ENCODE data around the gene RASSF8. TPM values are rescaled to one million over a fixed set of nuclear protein-coding genes. Genes with fewer than 3 reads are reported as not detected.

Gene RASSF8
- total RNA-seq, 3 donors from 2014 or later (not counting 1 experiment from before 2014, with no cell fraction given) = 0.35 to 1.3 (median 1.2) TPM

DNA sequence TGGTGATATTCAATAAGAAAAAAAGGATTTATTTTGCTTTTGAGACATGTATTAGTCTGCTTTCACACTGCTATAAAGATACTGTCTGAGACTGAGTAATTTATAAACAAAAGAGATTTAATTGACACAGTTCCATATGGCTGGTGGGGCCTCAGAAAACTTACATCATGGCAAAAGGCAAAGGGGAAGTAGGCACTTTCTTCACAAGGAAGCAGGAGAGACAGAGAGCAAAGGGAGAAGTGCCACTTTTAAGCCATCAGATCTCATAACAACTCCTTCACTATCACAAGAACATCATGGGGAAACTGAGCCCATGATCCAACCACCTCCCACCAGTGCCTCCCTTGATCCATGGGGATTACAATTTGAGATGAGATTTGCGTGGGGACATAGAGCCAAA, 122.4 kb downstream of the RASSF8 start:
- no peak overlapping the region for H3K4me3 Mint-ChIP-seq
- H3K4me1 ChIP-seq (ENCODE audit: control insufficient read depth, insufficient read depth, low read length) = no peaks in the 10 kb centered on the region
- no peaks in the 10 kb centered on the region for H3K36me3 ChIP-seq (ENCODE audit: control insufficient read depth, insufficient read depth, low read length)
- H3K4me3 ChIP-seq (ENCODE audit: low read length) = no peak overlapping the region
- H3K27ac Mint-ChIP-seq = no peak overlapping the region
- intact Hi-C loops (cut with micrococcal nuclease) = no loop called here
- no peak for TF ChIP-seq CTCF (IDR thresholded peaks at IDR 0.05)
- H3K9me3 ChIP-seq (ENCODE audit: control insufficient read depth, insufficient read depth, low read length) = no peaks in the 10 kb centered on the region
- no peaks in the 10 kb centered on the region for H3K4me1 Mint-ChIP-seq
- no peaks in the 10 kb centered on the region for H3K27me3 Mint-ChIP-seq (ENCODE audit: low read depth in 2 of 2)
- H3K27ac ChIP-seq (ENCODE audit: low read length) = no peak overlapping the region
- ATAC-seq = no peak
- H3K27me3 ChIP-seq (ENCODE audit: control insufficient read depth, insufficient read depth, low read length) = no peaks in the 10 kb centered on the region
- 83% methylated on average over 1 of the region's 1 CpG for WGBS (ENCODE audit: insufficient coverage)
- no peak for DNase-seq
- no peaks in the 10 kb centered on the region for H3K36me3 Mint-ChIP-seq
- no peaks in the 10 kb centered on the region for H3K9me3 Mint-ChIP-seq

GRCh38 chr12:26086936-26087335, 128.5 kb downstream of the RASSF8 start:
- no peaks in the 10 kb centered on the region for H3K36me3 Mint-ChIP-seq
- intact Hi-C loops (cut with micrococcal nuclease) = no loop called here
- Histone ChIP-seq H3K9me3 (ENCODE audit: control insufficient read depth, insufficient read depth, low read length) (no peaks in the 10 kb centered on the region), H3K36me3 (ENCODE audit: control insufficient read depth, insufficient read depth, low read length) (no peaks in the 10 kb centered on the region), H3K27me3 (ENCODE audit: control insufficient read depth, insufficient read depth, low read length) (no peaks in the 10 kb centered on the region), H3K27ac (ENCODE audit: low read length) (no peak overlapping the region), H3K4me3 (ENCODE audit: low read length) (no peak overlapping the region), H3K4me1 (ENCODE audit: control insufficient read depth, insufficient read depth, low read length) (no peaks in the 10 kb centered on the region)
- H3K4me3 Mint-ChIP-seq = no peak overlapping the region
- no peak for TF ChIP-seq CTCF (IDR thresholded peaks at IDR 0.05)
- no peaks in the 10 kb centered on the region for H3K27me3 Mint-ChIP-seq (ENCODE audit: low read depth in 2 of 2)
- H3K27ac Mint-ChIP-seq = no peak overlapping the region
- no peaks in the 10 kb centered on the region for H3K4me1 Mint-ChIP-seq
- no CpG with 5 or more reads among the region's 1 CpG for WGBS (ENCODE audit: insufficient coverage)
- no peak for ATAC-seq
- DNase-seq = no peak
- no peaks in the 10 kb centered on the region for H3K9me3 Mint-ChIP-seq

- no peak overlapping the region for H3K4me3 Mint-ChIP-seq
- H3K9me3 Mint-ChIP-seq = no peaks in the 10 kb centered on the region
- intact Hi-C loops (cut with micrococcal nuclease) = no loop called here
- H3K36me3 ChIP-seq (ENCODE audit: control insufficient read depth, insufficient read depth, low read length) = no peaks in the 10 kb centered on the region
- DNase-seq = no peak
- H3K27ac Mint-ChIP-seq = no peak overlapping the region
- H3K27ac ChIP-seq (ENCODE audit: low read length) = no peak overlapping the region
- no peaks in the 10 kb centered on the region for H3K27me3 ChIP-seq (ENCODE audit: control insufficient read depth, insufficient read depth, low read length)
- TF ChIP-seq CTCF (IDR thresholded peaks at IDR 0.05) = no peak
- no peaks in the 10 kb centered on the region for H3K9me3 ChIP-seq (ENCODE audit: control insufficient read depth, insufficient read depth, low read length)
- no peak overlapping the region for H3K4me3 ChIP-seq (ENCODE audit: low read length)
- no peak for ATAC-seq
- no peaks in the 10 kb centered on the region for H3K36me3 Mint-ChIP-seq
- H3K4me1 ChIP-seq (ENCODE audit: control insufficient read depth, insufficient read depth, low read length) = no peaks in the 10 kb centered on the region
- no peaks in the 10 kb centered on the region for H3K27me3 Mint-ChIP-seq (ENCODE audit: low read depth in 2 of 2)
- WGBS (ENCODE audit: insufficient coverage) = 31% methylated on average over 2 of the region's 2 CpGs
- no peaks in the 10 kb centered on the region for H3K4me1 Mint-ChIP-seq
Measured at GRCh38 chr12:26088998-26089397, 130.5 kb downstream of the RASSF8 start.

GRCh38 chr12:26090836-26091510, 132.5 kb downstream of the RASSF8 start:
- Mint-ChIP-seq H3K9me3 (no peaks in the 10 kb centered on the region), H3K36me3 (no peaks in the 10 kb centered on the region), H3K4me1 (no peaks in the 10 kb centered on the region), H3K4me3 (no peak overlapping the region), H3K27me3 (ENCODE audit: low read depth in 2 of 2) (peaks cover 0 to 3% of the 10 kb centered on the region in 2 donors), H3K27ac (no peak overlapping the region)
- no peaks in the 10 kb centered on the region for H3K9me3 ChIP-seq (ENCODE audit: control insufficient read depth, insufficient read depth, low read length)
- 79% methylated on average over 10 of the region's 11 CpGs for WGBS (ENCODE audit: insufficient coverage)
- intact Hi-C loops (cut with micrococcal nuclease) = loop anchor here (10.0 kb wide), 1 partner anchor 794 kb away; no protein-coding TSS in a partner anchor
- DNase-seq (no peak), ATAC-seq (no peak)
- no peak for TF ChIP-seq CTCF (IDR thresholded peaks at IDR 0.05)
- H3K4me3 ChIP-seq (ENCODE audit: low read length) = no peak overlapping the region
- H3K4me1 ChIP-seq (ENCODE audit: control insufficient read depth, insufficient read depth, low read length) = no peaks in the 10 kb centered on the region
- no peaks in the 10 kb centered on the region for H3K36me3 ChIP-seq (ENCODE audit: control insufficient read depth, insufficient read depth, low read length)
- H3K27ac ChIP-seq (ENCODE audit: low read length) = no peak overlapping the region
- no peaks in the 10 kb centered on the region for H3K27me3 ChIP-seq (ENCODE audit: control insufficient read depth, insufficient read depth, low read length)

All from natural killer cell (primary cell).